ENCODE measurements around the gene ADCY4.

Gene ADCY4

GRCh38 chr14:24325041-24325530 lies 9.8 kb downstream of the ADCY4 start:
- H3K27ac ChIP-seq (ENCODE audit: low read depth, low read length): no peak overlapping the region
- H3K9me3 ChIP-seq (ENCODE audit: control insufficient read depth, insufficient read depth, low read depth, low read length): no peaks in the 10 kb centered on the region
- no peak overlapping the region for H3K9ac ChIP-seq (ENCODE audit: low read length)
- H3K4me3 ChIP-seq (ENCODE audit: low read depth, low read length): no peak overlapping the region
- H3K27me3 ChIP-seq (ENCODE audit: control insufficient read depth, insufficient read depth, low read length): peaks cover 23% of the 10 kb centered on the region
- H3K36me3 ChIP-seq (ENCODE audit: control insufficient read depth, insufficient read depth, low read length): no peaks in the 10 kb centered on the region
- H3K4me1 ChIP-seq (ENCODE audit: control insufficient read depth, insufficient read depth, low read length): 0 out of 2 replicates have a peak, but pooled peaks cover 4% of the 10 kb centered on the region

- Histone ChIP-seq H3K4me1 (ENCODE audit: control insufficient read depth, insufficient read depth, low read length) (0 out of 2 replicates have a peak, but pooled peaks cover 4% of the 10 kb centered on the region), H3K4me3 (ENCODE audit: low read depth, low read length) (no peak overlapping the region), H3K36me3 (ENCODE audit: control insufficient read depth, insufficient read depth, low read length) (no peaks in the 10 kb centered on the region), H3K27ac (ENCODE audit: low read depth, low read length) (no peak overlapping the region), H3K9me3 (ENCODE audit: control insufficient read depth, insufficient read depth, low read depth, low read length) (no peaks in the 10 kb centered on the region), H3K27me3 (ENCODE audit: control insufficient read depth, insufficient read depth, low read length) (peaks cover 23% of the 10 kb centered on the region), H3K9ac (ENCODE audit: low read length) (no peak overlapping the region)
Measured at GRCh38 chr14:24324024-24324423, 10.8 kb downstream of the ADCY4 start.

DNA sequence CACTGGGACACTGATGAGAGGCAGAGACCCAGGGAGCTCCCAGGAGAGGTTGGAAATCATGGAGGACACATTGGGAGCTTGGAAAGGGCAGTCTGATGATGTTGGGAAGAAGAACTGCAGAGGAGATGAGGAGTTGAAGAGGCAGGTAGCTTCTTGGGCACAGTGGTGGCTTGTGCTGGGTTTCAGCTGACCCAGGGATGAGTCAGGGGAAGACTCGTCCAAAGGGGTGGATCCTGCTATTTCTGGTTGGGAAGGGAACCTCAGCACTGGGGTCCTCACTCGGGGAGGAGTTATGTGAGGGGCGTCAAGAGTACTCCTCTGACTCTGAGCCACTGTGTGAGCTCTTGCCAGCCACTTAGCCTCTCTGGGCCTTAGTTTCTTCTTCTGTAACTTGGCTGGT lies 11.5 kb downstream of the ADCY4 start:
- peaks cover 22% of the 10 kb centered on the region for H3K27me3 ChIP-seq (ENCODE audit: control insufficient read depth, insufficient read depth, low read length)
- H3K9ac ChIP-seq (ENCODE audit: low read length): no peak overlapping the region
- no peak overlapping the region for H3K27ac ChIP-seq (ENCODE audit: low read depth, low read length)
- H3K36me3 ChIP-seq (ENCODE audit: control insufficient read depth, insufficient read depth, low read length): no peaks in the 10 kb centered on the region
- H3K9me3 ChIP-seq (ENCODE audit: control insufficient read depth, insufficient read depth, low read depth, low read length): no peaks in the 10 kb centered on the region
- H3K4me3 ChIP-seq (ENCODE audit: low read depth, low read length): no peak overlapping the region
- H3K4me1 ChIP-seq (ENCODE audit: control insufficient read depth, insufficient read depth, low read length): 0 out of 2 replicates have a peak, but pooled peaks cover 4% of the 10 kb centered on the region

GRCh38 chr14:24322672-24323071 lies 12.2 kb downstream of the ADCY4 start:
- H3K27me3 ChIP-seq (ENCODE audit: control insufficient read depth, insufficient read depth, low read length): peaks cover 24% of the 10 kb centered on the region
- H3K36me3 ChIP-seq (ENCODE audit: control insufficient read depth, insufficient read depth, low read length): no peaks in the 10 kb centered on the region
- H3K27ac ChIP-seq (ENCODE audit: low read depth, low read length): no peak overlapping the region
- no peak overlapping the region for H3K9ac ChIP-seq (ENCODE audit: low read length)
- no peak overlapping the region for H3K4me3 ChIP-seq (ENCODE audit: low read depth, low read length)
- no peaks in the 10 kb centered on the region for H3K9me3 ChIP-seq (ENCODE audit: control insufficient read depth, insufficient read depth, low read depth, low read length)
- 0 out of 2 replicates have a peak, but pooled peaks cover 4% of the 10 kb centered on the region for H3K4me1 ChIP-seq (ENCODE audit: control insufficient read depth, insufficient read depth, low read length)

- no peaks in the 10 kb centered on the region for H3K36me3 ChIP-seq (ENCODE audit: control insufficient read depth, insufficient read depth, low read length)
- no peak overlapping the region for H3K9ac ChIP-seq (ENCODE audit: low read length)
- H3K4me1 ChIP-seq (ENCODE audit: control insufficient read depth, insufficient read depth, low read length): peaks cover 10% of the 10 kb centered on the region; the same call in 1 of the 2 replicates
- no peak overlapping the region for H3K27ac ChIP-seq (ENCODE audit: low read depth, low read length)
- peaks cover 30% of the 10 kb centered on the region for H3K27me3 ChIP-seq (ENCODE audit: control insufficient read depth, insufficient read depth, low read length)
- H3K9me3 ChIP-seq (ENCODE audit: control insufficient read depth, insufficient read depth, low read depth, low read length): no peaks in the 10 kb centered on the region
- H3K4me3 ChIP-seq (ENCODE audit: low read depth, low read length): no peak overlapping the region
Measured at GRCh38 chr14:24321212-24321975, 13.5 kb downstream of the ADCY4 start.

DNA sequence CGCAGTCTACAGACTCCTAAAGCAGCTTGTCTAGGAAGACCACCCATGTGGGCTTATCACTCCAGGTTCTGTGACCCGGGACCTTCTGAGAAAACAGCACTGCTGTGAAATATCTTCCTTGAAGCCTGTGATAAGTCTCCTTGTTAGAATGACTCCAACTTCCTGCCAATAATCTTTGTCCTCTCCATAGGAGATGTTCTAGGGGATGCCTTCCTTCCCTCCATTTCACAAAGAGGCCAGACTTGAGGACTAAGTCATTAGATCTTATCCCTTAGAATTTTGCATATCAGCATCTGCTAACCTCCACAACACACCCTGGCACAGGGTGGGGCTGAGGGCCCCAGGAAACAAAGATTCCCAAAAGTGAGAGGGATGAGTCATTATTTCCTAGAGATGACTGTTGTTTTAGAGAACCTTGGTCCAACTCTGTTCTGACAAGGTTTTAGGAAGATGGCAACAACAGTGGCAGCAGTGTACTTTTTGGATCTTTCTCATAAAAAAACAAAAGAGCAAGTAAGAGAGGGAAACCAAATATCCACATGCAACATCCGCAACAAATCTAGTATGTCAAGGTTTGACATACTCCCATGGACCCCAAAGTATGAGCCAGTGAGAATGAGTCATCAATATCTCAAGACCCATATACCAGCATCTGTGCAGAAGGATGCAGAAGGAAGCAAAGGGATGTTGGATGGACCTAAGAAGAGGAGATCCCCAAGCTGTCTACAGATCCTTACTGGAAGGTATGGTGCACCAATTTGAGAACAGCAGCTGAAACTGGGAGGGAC lies 17.5 kb downstream of the ADCY4 start:
- Histone ChIP-seq H3K4me1 (ENCODE audit: control insufficient read depth, insufficient read depth, low read length) (peaks cover 10% of the 10 kb centered on the region; the same call in 1 of the 2 replicates), H3K9ac (ENCODE audit: low read length) (no peak overlapping the region), H3K27me3 (ENCODE audit: control insufficient read depth, insufficient read depth, low read length) (peaks cover 24% of the 10 kb centered on the region), H3K9me3 (ENCODE audit: control insufficient read depth, insufficient read depth, low read depth, low read length) (no peaks in the 10 kb centered on the region), H3K27ac (ENCODE audit: low read depth, low read length) (no peak overlapping the region), H3K4me3 (ENCODE audit: low read depth, low read length) (no peak overlapping the region), H3K36me3 (ENCODE audit: control insufficient read depth, insufficient read depth, low read length) (no peaks in the 10 kb centered on the region)

DNA sequence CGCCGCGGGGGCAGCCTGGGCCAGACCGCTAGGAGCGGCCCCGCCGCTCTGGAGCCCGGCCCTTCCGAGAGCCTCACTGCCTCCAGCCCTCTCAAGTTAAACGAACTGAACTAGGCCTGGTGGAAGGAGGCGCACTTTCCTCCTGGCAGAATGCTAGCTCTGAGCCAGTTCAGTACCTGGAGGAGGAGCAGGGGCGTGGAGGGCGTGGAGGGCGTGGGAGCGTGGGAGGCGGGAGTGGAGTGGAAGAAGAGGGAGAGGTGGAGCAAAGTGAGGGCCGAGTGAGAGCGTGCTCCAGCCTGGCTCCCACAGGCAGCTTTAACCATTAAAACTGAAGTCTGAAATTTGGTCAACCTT lies 18.3 kb downstream of the ADCY4 start:
- H3K27ac ChIP-seq (ENCODE audit: low read depth, low read length): no peak overlapping the region
- H3K4me1 ChIP-seq (ENCODE audit: control insufficient read depth, insufficient read depth, low read length): peaks cover 6% of the 10 kb centered on the region; the same call in 1 of the 2 replicates
- peaks cover 24% of the 10 kb centered on the region for H3K27me3 ChIP-seq (ENCODE audit: control insufficient read depth, insufficient read depth, low read length)
- no peaks in the 10 kb centered on the region for H3K9me3 ChIP-seq (ENCODE audit: control insufficient read depth, insufficient read depth, low read depth, low read length)
- no peak overlapping the region for H3K4me3 ChIP-seq (ENCODE audit: low read depth, low read length)
- peaks cover 5% of the 10 kb centered on the region; the same call in 1 of the 2 replicates for H3K36me3 ChIP-seq (ENCODE audit: control insufficient read depth, insufficient read depth, low read length)
- H3K9ac ChIP-seq (ENCODE audit: low read length): peak overlapping the region; percentile 20

DNA sequence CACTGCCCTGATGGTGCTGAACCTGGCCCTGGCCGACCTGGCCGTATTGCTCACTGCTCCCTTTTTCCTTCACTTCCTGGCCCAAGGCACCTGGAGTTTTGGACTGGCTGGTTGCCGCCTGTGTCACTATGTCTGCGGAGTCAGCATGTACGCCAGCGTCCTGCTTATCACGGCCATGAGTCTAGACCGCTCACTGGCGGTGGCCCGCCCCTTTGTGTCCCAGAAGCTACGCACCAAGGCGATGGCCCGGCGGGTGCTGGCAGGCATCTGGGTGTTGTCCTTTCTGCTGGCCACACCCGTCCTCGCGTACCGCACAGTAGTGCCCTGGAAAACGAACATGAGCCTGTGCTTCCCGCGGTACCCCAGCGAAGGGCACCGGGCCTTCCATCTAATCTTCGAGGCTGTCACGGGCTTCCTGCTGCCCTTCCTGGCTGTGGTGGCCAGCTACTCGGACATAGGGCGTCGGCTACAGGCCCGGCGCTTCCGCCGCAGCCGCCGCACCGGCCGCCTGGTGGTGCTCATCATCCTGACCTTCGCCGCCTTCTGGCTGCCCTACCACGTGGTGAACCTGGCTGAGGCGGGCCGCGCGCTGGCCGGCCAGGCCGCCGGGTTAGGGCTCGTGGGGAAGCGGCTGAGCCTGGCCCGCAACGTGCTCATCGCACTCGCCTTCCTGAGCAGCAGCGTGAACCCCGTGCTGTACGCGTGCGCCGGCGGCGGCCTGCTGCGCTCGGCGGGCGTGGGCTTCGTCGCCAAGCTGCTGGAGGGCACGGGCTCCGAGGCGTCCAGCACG lies 18.9 kb downstream of the ADCY4 start:
- Histone ChIP-seq H3K9ac (ENCODE audit: low read length) (no peak overlapping the region), H3K27ac (ENCODE audit: low read depth, low read length) (no peak overlapping the region), H3K27me3 (ENCODE audit: control insufficient read depth, insufficient read depth, low read length) (peaks cover 24% of the 10 kb centered on the region), H3K36me3 (ENCODE audit: control insufficient read depth, insufficient read depth, low read length) (peaks cover 5% of the 10 kb centered on the region; the same call in 1 of the 2 replicates), H3K4me3 (ENCODE audit: low read depth, low read length) (no peak overlapping the region), H3K4me1 (ENCODE audit: control insufficient read depth, insufficient read depth, low read length) (peaks cover 6% of the 10 kb centered on the region; the same call in 1 of the 2 replicates), H3K9me3 (ENCODE audit: control insufficient read depth, insufficient read depth, low read depth, low read length) (no peaks in the 10 kb centered on the region)

GRCh38 chr14:24315243-24315806 lies 19.5 kb downstream of the ADCY4 start:
- peaks cover 8% of the 10 kb centered on the region; the same call in 1 of the 2 replicates for H3K36me3 ChIP-seq (ENCODE audit: control insufficient read depth, insufficient read depth, low read length)
- no peak overlapping the region for H3K27ac ChIP-seq (ENCODE audit: low read depth, low read length)
- peaks cover 7% of the 10 kb centered on the region for H3K4me1 ChIP-seq (ENCODE audit: control insufficient read depth, insufficient read depth, low read length)
- H3K9ac ChIP-seq (ENCODE audit: low read length): no peak overlapping the region
- no peaks in the 10 kb centered on the region for H3K9me3 ChIP-seq (ENCODE audit: control insufficient read depth, insufficient read depth, low read depth, low read length)
- H3K27me3 ChIP-seq (ENCODE audit: control insufficient read depth, insufficient read depth, low read length): peaks cover 24% of the 10 kb centered on the region
- H3K4me3 ChIP-seq (ENCODE audit: low read depth, low read length): no peak overlapping the region

GRCh38 chr14:24314377-24315193 lies 20.3 kb downstream of the ADCY4 start:
- H3K27ac ChIP-seq (ENCODE audit: low read depth, low read length): no peak overlapping the region
- peaks cover 16% of the 10 kb centered on the region; the same call in 1 of the 2 replicates for H3K36me3 ChIP-seq (ENCODE audit: control insufficient read depth, insufficient read depth, low read length)
- no peak overlapping the region for H3K9ac ChIP-seq (ENCODE audit: low read length)
- H3K9me3 ChIP-seq (ENCODE audit: control insufficient read depth, insufficient read depth, low read depth, low read length): no peaks in the 10 kb centered on the region
- peaks cover 9% of the 10 kb centered on the region for H3K4me1 ChIP-seq (ENCODE audit: control insufficient read depth, insufficient read depth, low read length)
- H3K27me3 ChIP-seq (ENCODE audit: control insufficient read depth, insufficient read depth, low read length): peaks cover 18% of the 10 kb centered on the region
- no peak overlapping the region for H3K4me3 ChIP-seq (ENCODE audit: low read depth, low read length)

All from HUES6 (cell line).